HG02870 (cell line): ENCODE data around the gene GPR42.
"Not testable (repeated sequence)": the region's sequence is repeated elsewhere in the genome, so short reads cannot be mapped to it uniquely, and the experiment has no call there.

Source experiments
- ATAC-seq: cut with Tn5 transposase; IDR thresholded peaks from one replicate; pipeline ENCODE4 v1.9.1; 2021; ENCODE audit warnings: mild to moderate bottlenecking, moderate library complexity; ENCODE audit not compliant: unreplicated experiment

Gene GPR42

DNA sequence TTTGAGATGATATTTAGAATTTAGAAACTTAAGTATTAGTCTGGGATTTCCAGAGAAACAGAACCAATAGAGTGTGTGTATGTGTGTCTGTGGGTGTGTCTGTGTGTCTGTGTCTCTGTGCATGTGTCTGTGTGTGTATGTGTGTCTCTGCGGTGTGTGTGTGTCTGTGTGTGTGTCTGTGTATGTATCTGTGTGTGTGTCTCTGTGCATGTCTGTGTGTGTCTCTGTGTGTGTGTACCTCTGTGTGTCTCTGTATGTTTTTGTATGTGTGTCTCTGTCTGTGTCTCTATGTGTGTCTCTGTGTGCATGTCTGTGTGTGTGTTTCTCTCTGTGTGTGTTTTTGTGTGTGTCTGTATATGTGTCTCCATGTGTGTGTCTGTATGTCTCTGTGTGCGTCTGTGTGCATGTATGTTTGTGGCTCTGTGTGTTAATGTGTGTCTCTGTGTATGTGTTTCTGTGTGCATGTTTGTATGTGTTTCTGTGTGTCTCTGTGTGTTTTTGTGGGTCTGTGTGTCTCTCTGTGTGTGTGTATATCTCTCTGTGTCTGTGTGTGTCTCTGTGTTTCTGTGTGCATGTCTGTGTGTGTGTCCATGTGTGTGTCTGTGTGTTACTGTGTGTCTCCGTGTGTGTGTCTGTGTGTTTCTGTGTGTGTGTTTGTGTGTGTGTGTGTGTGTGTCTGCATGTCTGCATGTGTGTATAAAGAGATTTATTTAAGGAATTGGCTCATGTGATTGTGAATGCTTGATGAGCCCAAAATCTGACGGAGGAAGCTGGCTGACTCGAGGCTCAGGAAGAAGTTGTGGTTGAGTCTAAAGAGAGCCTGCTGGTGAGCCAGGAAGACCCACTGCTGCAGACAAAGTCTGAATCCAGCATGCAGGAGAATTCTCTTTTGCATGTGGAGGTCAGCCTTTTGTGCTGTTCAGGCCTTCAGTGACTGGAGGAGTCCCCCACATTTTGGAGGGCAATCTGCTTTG is 22.2 kb downstream of the GPR42 start:
- no peak for ATAC-seq

DNA sequence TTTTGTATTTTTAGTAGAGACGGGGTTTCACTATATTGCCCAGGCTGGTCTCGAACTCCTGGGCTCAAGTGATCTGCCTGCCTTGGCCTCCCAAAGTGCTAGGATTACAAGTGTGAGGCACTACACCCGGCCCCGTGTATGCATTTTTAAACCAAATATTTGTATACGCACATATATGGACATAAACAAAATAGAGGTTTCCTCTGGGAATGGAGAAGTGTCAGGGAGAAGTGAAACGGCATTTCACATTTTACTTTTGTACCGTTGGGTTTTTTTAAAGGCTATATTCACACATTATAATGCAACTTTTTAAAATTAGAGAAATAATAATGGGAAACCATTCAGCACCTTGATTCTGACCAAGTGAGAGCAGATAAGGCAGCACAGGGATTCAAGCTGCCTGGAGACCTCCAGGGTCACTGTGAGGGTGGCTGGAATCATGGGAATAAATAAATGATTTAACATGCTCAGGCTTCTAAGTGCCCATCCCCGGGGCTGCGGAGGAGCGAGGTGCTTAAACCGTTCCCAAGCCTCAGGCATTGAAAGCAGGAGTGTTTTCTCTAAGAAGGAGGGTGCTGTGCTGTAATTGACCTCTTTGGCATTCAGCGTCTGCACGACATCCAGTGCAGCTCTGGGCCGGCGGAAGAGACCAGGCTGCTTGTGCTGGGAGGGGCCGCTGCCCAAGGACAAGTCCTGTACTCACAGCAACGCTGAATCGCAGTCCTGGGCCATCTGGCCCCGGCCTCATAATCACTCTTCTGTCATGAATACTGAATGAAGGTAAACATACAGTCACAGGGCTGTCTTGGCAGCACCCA is 24.7 kb downstream of the GPR42 start:
- ATAC-seq: no peak

DNA sequence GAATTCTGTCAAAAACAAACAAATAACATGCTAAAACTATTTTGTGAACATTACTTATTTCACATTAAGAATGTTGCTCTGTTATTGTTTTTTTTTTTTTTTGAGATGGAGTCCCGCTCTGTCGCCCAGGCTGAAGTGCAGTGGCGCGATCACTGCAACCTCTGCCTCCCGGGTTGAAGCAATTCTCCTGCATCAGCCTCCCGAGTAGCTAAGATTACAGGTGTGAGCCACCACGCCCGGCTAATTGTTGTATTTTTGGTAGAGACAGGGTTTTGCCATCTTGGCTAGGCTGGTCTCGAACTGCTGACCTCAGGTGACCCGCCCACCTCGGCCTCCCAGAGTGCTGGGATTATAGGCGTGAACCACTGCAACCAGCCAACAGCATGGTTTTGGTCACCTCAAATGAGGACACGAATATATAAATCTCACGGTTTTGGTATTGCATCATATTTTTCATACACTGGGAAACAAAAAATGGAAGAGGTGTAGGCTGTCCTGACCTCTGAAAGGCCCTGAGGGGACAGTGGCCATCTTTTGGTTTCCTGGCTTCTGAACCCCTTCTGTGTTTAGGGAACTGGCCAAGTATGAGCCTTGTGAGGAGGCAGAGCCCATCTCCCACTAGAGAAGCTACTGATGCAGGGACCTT is 25.5 kb downstream of the GPR42 start:
- ATAC-seq: no peak

DNA sequence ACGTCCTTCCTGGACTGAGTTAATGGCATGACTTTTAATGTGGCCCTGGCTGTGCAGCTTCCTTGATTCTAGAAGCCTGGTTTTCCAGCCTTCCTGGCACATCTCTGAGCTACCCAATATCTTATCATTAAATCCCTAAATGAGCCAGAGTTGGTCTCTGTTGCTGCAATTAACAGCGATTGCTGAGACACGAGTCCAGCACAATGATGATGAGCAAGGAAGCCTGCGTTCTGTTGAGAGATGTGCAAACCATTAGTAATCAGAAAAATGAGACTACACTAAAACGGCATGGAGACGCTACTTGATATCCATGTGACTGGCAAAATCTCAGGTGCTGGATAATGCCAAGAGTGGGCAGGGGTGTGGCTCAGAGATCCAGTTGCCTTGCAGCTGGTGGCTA is 26.2 kb downstream of the GPR42 start:
- ATAC-seq: no peak

DNA sequence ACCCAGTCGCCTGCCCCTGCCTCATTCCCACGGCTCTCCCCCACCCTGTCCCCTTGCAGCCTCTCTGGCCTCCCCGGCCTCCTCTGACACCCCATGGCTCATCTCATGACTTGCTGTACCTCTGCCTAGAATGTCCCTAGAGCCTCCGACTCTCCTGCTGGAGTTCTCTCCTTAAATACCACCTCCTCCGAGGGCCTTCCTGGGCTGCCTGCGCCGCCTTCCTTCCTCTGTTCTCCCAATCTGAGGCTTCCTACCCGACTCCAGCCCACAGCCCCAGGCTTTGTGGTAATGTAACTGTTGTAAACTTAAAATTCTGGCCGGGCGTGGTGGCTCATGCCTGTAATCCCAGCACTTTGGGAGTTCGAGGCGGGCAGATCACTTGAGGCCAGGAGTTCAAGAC is 27.7 kb downstream of the GPR42 start:
- ATAC-seq: no peak

DNA sequence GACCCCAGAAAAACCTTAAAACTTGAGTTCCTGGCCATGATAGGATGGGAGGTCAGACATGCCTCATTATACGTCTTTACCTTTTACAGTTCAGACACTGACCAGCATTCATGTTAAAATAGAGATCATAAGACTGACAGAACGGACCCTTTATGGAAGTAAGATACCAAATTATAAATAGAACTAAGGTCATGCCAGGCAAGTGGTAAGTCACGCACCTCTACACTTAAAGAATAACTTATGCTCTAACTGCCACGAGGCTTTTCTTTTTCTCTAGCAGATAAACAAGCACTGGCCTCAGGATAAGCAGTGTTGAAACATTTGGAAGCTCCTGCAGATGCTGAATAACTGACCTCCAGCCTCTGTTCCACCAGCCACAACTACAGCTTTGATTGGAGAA is 28.4 kb downstream of the GPR42 start:
- no peak for ATAC-seq

DNA sequence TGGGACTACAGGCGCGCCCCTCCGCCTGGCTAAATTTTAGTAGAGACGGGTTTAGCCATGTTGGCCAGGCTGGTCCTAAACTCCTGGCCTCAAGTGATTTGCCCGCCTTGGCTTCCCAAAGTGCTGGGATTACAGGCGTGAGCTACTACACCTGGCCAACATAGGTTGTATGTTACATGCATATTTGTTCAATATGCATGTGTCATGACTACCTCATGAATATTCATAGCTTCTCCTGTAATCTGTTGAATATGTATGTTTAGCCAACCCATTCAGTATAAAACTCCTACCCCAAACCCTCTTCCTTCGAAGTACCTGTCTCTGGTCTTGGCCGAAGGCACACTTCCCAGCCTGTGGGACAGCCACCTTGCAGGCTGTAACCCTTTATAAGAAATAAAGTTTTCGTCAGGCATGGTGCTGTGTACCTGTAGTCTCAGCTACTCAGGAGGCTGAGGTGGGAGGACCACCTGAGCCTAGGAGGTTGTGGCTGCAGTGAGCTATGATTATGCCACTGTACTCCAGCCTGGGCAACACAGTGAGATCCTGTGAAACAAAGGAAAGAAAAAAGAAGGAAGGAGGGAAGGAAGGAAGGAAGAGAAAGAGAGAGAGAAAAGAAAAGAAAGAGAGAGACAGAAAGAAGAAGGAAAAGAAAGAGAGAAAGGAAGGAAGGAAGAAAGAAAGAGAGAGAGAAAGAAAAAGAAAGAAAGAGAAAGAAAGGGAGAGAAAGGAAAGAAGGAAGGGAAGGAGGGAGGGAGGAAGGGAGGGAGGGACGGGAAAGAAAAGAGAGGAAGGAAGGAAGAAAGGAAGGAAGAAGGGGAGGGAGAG is 29.3 kb downstream of the GPR42 start:
- ATAC-seq: no peak

DNA sequence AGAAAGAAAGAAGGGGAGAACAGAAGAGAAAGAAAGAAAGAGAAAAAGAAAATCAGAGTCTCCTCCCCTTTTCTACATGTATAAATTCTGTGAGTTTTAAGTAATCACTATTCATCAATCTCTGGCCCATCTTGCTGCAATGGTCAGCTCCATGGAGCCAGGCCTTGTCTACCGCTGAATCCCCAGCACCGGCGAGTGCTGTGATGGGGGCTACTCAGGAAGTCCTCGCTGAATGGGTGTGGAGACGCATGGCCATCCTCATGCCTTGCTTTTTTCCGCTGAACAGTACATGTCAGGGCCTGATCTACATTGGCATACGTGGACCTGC is 29.9 kb downstream of the GPR42 start:
- no peak for ATAC-seq

DNA sequence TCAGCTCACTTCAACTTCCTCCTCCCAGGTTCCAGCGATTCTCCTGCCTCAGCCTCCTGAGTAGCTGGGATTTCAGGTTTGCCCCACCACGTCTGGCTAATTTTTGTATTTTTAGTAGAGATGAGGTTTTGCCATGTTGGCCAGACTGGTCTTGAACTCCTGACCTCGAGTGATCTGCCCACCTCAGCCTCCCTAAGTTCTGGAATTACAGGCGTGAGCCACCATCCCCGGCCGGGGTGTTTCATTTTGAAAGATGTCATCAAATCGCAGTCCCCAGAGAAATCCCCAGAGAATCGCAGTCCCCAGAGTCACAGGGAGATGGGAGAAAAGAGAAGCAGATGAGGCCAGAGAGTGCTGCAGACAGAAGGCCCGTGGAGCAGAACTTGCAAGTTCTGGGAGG is 30.5 kb downstream of the GPR42 start:
- ATAC-seq: not testable (repeated sequence)

DNA sequence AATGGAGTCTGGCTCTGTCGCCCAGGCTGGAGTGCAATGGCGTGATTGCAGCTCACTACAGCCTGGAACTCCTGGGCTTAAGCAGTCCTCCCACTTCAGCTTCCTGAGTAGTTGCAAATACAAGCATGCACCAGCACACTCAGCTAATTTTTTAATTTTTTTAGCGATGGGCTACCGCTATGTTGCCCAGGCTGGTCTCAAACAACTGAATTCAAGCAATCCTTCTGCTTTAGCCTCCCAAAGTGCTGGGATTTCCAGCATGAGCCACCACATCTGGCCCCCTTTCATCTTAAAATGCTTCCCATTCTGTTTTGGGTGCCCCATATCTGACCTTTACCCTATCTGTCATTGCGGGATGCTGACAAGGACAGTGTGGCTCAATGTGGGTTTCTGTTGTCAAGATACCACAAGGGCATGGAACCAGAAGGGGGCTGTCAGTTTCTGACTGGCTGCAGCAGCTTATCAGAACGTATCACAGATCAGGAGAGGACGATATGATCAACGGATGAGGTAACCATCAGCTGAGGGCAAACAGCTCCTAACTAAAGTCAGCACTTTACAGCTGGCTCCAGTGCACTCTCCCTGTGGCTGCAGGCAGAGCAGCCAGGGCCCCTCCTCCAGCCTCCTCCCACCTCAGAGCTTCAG is 32.4 kb downstream of the GPR42 start:
- ATAC-seq: no peak

DNA sequence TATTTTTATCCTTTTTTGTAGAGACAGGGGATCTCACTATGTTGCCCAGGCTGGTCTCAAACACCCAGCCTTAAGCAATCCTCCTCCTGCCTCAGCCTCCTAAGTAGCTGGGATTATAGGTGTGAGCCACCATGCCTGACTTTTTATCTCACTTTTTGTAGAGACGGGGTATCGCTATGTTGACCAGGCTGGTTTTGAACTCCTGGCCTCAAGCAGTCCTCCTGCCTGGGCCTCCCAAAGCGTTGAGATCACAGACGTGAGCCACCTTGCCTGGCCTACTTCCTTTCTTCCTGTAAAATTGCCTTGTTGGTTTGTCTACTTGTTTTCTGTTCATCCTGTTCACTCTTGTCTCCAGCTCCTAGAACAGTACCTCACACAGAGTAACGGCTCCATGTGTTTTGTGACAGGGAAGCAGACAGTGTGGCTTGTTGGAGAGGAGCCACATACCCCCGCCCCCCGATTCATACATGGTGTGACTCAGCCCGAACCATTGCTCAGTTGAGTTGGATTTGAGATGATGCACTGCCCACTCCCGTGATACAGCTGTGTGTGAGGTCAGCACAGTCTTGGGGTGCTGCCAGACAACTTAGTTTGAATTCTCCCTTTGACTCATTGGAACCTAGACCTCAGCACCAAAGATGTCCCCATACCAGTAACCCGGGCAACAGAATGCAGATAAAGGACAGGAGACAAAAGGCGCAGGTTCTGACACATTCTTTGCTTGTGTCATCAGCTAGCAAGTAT is 34.2 kb downstream of the GPR42 start:
- ATAC-seq: peak; percentile 74

DNA sequence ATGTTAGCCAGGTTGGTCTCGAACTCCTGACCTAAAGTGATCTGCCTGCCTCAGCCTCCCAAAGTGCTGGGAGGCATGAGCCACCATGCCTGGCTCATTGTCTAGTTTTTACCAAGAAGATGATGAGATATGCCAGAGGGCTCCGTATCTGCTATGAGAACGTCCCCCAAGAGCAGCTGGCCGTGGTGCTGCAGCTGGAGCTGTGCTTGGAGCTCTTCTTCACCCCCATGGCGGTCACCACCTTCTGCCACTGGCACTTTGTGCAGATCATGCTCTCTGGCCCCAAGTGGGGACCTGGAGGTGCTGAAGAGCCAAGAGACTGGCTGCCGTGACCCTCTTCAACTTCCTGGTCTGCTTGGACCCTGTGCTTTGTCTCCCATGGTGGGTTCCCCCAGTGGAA is 36.8 kb downstream of the GPR42 start:
- no peak for ATAC-seq

DNA sequence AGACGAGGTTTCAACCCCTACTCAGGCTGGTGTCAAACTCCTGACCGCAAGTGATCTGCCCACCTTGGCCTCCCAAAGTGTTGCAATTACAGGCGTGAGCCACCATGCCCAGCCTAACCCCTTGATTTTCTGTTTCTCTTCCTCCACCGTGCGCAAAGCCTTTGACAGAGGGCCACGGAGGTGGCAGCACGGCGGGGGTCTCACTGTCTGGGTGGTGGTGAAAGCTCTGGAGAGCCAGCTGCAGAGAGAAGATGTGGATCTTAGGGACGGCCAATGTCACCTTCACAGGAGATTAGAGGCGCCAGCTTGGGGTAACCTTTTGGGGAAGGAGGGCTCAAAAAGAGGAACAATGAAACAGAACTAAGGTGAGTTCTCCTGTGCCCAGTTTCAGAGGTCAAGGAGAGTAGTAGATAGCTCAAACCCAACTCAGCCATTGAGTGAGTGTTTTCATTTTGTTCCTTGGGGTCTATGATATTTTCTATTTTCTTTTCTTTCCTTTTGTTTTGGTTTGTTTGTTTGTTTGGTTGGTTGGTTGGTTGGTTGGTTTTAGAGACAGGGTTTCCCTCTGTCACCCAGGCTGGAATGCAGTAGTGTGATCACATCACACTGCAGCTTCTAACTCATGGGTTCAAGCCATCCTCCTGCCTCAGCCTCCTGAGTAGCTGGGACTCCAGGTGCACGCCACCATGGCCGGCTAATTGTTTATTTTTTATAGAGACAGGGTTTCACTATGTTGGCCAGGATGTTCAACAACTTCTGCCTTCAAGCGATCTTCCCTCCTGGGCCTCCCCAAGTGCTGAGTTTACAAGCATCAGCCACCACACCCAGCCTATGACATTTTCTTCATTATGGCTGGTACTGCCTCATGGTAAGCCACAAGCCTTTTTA is 37.7 kb downstream of the GPR42 start:
- ATAC-seq: no peak

DNA sequence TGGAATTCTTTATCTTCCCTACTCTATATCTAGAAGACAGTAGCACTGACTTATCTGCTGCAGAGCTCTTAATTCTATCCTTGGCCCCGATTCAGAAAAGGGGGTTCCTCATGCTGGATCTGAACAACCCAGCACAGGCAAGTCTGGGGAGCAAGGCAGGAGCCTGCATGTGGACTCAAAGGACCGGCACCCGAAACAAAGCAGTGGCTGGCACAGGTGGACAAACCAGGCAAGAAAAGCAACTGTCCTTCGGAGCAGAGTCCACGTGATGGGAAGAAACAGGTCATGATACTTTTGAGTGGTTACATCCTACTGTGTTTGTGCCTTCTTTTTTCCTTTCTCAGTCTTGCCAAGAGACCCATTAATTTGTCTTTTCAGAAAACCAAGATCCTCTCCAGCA is 38.3 kb downstream of the GPR42 start:
- ATAC-seq: no peak

DNA sequence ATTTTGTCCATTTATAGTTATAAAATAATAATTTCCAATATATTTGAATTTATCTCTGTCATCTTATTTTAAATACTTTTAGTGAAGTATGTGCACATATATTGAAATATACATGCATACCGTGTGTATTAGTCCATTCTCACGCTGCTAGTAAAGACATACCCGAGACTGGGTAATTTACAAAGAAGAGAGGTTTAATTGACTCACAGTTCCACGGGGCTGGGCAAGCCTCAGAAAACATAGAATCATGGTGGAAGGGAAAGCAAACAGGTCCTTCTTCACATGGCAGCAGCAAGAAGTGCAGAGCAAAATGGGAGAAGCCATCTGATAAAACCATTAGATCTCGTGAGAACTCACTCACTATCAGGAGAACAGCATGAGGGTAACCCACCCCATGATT is 39.6 kb downstream of the GPR42 start:
- ATAC-seq: no peak

DNA sequence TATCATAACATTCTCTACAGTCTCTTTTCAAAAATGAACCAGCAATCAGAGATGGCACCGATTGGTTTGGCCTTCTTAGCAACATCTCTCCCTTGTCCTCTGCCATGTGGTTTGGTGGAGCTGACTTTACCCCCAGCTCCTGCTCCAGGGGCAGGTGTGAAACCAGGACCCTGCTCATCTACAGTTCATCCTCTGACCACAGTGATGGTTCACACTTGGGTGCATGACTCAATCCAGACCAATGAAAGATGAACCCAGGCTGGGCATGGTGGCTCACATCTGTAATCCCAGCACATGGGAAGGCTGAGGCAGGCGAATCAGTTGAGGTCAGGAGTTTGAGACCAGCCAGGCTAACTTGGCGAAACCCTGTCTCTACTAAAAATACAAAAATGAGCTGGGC is 43.6 kb downstream of the GPR42 start:
- ATAC-seq: no peak

DNA sequence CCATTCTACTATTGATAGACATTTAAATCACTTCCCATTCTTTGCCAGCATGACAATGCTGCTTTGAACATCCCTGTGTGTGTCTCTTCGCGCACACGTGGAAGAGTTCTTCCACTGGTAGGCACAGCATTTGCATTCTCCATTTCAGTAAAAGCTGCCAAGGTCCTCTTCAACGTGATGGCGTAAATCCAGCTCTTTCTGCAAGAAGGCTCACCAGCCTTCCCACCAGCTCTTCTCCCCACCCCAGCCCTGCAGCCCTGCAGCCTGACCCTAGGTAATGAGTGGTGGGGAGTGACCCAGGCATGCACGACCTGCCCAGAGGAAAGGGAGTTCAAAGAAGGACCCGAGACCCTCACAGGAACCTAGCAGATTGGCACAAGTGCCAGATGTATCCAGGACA is 45.5 kb downstream of the GPR42 start:
- no peak for ATAC-seq

DNA sequence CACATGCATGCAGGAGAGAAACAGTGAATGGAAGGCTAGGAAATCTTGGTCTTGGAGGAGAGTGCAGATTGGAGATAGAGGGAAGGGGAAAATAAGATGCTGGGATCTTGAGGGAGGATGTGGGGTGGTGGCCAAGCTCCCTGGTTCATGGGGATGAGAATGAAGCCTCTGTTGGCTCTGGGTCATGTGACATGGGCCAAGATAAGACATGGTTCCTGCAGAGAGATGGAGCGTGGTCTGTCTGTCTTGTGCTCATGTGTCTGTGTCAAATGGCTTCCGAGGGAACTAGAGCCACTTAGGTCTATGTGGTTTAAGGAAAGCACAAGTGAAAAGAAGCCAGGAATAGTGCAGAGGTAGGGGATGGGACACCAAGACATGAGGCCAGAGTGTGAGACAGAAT is 46.4 kb downstream of the GPR42 start:
- no peak for ATAC-seq
